Heart right ventricle (tissue), 16 donors: Measurements from ENCODE around the gene DNM3. TPM values are rescaled to one million over a fixed set of nuclear protein-coding genes. Genes with fewer than 3 reads are reported as not detected.

Source experiments
- ATAC-seq, 8 donors: fragments of 200-7000 bp; cut with Tn5 transposase; one replicate each; pipeline ENCODE4 v1.9.1; 2020; ENCODE audit warnings: mild to moderate bottlenecking in 8 of 8, moderate library complexity in 8 of 8, moderate number of reproducible peaks in 1 of 8
- DNase-seq, 2 donors: peaks; one replicate each; pipeline ENCODE4 v3.0.0-alpha.2; 2020
- H3K27ac ChIP-seq, 10 donors: fragments of 200-600 bp; sonication (generic) in 2 of 10; one replicate each; pipeline versions ENCODE4 v1.5.0 to v1.8.0; 2020 to 2022; ENCODE audit warnings: mild to moderate bottlenecking in 3 of 10
- H3K27me3 ChIP-seq, 7 donors: fragments of 200-600 bp; one replicate each; pipeline ENCODE4 v1.8.0; 2021 to 2022; ENCODE audit warnings: mild to moderate bottlenecking in 2 of 7
- H3K36me3 ChIP-seq, 9 donors: fragments of 200-600 bp; sonication (generic) in 1 of 9; one replicate each; pipeline versions ENCODE4 v1.5.0 to v1.8.0; 2020 to 2022; ENCODE audit warnings: mild to moderate bottlenecking in 2 of 9
- H3K4me1 ChIP-seq, 9 donors: fragments of 200-600 bp; sonication (generic) in 1 of 9; one replicate each; pipeline versions ENCODE4 v1.5.0 to v1.8.0; 2020 to 2022; ENCODE audit warnings: mild to moderate bottlenecking in 4 of 9
- H3K4me3 ChIP-seq, 10 donors: fragments of 200-600 bp; sonication (generic) in 2 of 10; one replicate each; pipeline versions ENCODE4 v1.5.0 to v1.8.0; 2020 to 2022; ENCODE audit warnings: mild to moderate bottlenecking in 7 of 10, moderate library complexity in 2 of 10
- H3K9me3 ChIP-seq, 11 donors: fragments of 200-600 bp in 10 of 11; sonication (generic) in 2 of 11; one replicate each; pipeline versions ENCODE4 v1.5.0 to v1.8.0; 2013 to 2022; ENCODE audit warnings: mild to moderate bottlenecking in 2 of 11, control low read depth in 1 of 11, moderate library complexity in 1 of 11
- WGBS, 2 donors: extraction: QIAGEN DNeasy Blood & Tissue Kit; methylation state at CpG; one replicate each; pipeline ENCODE4 v1.1.7; 2013; ENCODE audit warnings: inconsistent platforms in 1 of 2; 5-methylcytosine and 5-hydroxymethylcytosine counted together
- intact Hi-C, 10 donors: fragments of 100-400 bp; cut with DNase I; formaldehyde crosslinking; loops; one replicate each; pipeline versions ENCODE4 v1.11.1 to v1.14.2; 2022
- polyA plus RNA-seq, 2 donors: library from polyadenylated mRNA; stranded (reverse); fragments of 200-250 nt; gene quantifications; one replicate each; pipeline ENCODE4 v1.2.3, GENCODE V29; 2013
- total RNA-seq, 10 donors: library from RNA; stranded (reverse); fragmentation: NEBNext Ultra II Directional in 3 of 10; extraction: Animal tissue kit (Norgen Biotek cat#: 25700) in 3 of 10; gene quantifications; one replicate each; pipeline versions ENCODE4 v1.2.1 to v1.2.4, GENCODE V29; 2021 to 2023
- TF ChIP-seq, protein P1 (sequence below), 9 donors: fragments of 200-600 bp; sonication (generic) in 2 of 9; IDR thresholded peaks; one replicate each; pipeline versions ENCODE4 v1.5.0 to v1.8.0; 2021 to 2022; ENCODE audit warnings: antibody characterized with exemption in 9 of 9, mild to moderate bottlenecking in 5 of 9, moderate library complexity in 1 of 9
- donor health status: Arrhythmogenic right ventricular cardiomyopathy.
- donor health status: ischemic (EF 13 %, LVEDD 7.1; RV severe dilation, severe dysfunction).
- donor health status: healthy with polysubstance abuse.
- donor health status: DM: no; HTN: yes; CAD: no.
- donor health status: DM: no; HTN: no; CAD: no.
- donor health status: ischemic (EF 25% LVEDD 6.9; RV normal size, moderate dysfunction).
- donor health status: ischemic (EF 25% LVEDD 5.7; RV mildly dilated, moderate dysfunction).
- donor health status: healthy.
- donor health status: DM: yes; HTN: yes; CAD: no.
- donor health status: Ischemic cardiomyopathy.
- donor health status: ischemic (EF 35%, LVEDD 5.7; RV mildly dilated, moderate dysfunction).
- donor health status: nonischemic (EF 11% LVEDD 7.7; RV severe dilation, severe dysfunction).
- donor health status: DM: yes; HTN: yes; CAD: no.
- donor health status: PGD.
- donor health status: ischemic (EF 29% LVEDD 5.4; RV normal size, mild dysfunction).
- donor health status: nonischemic (EF 23%, LVEDD 6.1; RV moderate dilation, normal function).

The DNM3 gene
- total and polyA plus RNA-seq, 12 donors: 0.77 to 2.8 (median 2.2) TPM

DNA sequence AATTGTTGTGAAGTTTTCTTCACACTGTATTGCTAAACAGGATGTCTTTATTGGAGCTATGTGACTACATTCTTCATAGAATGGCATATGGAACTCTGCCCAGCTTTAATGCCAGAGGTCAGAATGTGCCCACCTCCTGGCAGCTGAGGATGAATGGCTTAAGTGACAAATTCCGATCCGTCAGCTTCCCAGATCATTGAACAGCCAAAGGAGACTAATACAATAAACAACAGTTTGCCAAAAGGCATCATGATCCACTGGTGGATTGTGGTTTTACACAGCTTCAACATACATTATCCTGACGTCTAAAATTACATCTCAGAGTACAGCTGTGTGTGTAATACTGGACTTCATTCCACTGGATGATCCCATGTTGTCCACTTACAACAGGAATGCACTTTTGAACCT is 510.5 kb downstream of the DNM3 start:
- peaks cover 0 to 26% (median 17%) of the 10 kb centered on the region in 9 donors for H3K4me1 ChIP-seq
- TF ChIP-seq, protein P1, sequence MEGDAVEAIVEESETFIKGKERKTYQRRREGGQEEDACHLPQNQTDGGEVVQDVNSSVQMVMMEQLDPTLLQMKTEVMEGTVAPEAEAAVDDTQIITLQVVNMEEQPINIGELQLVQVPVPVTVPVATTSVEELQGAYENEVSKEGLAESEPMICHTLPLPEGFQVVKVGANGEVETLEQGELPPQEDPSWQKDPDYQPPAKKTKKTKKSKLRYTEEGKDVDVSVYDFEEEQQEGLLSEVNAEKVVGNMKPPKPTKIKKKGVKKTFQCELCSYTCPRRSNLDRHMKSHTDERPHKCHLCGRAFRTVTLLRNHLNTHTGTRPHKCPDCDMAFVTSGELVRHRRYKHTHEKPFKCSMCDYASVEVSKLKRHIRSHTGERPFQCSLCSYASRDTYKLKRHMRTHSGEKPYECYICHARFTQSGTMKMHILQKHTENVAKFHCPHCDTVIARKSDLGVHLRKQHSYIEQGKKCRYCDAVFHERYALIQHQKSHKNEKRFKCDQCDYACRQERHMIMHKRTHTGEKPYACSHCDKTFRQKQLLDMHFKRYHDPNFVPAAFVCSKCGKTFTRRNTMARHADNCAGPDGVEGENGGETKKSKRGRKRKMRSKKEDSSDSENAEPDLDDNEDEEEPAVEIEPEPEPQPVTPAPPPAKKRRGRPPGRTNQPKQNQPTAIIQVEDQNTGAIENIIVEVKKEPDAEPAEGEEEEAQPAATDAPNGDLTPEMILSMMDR (IDR thresholded peaks at IDR 0.05): no peak
- H3K27me3 ChIP-seq: no peaks in the 10 kb centered on the region
- no peak for DNase-seq
- peak overlapping the region in 2 of 10 donors; percentile 12 to 43 for H3K27ac ChIP-seq
- H3K9me3 ChIP-seq: peaks cover 0 to 17% (median 10%) of the 10 kb centered on the region in 11 donors
- 41 to 47% methylated on average over 3 of the region's 3 CpGs for WGBS, 2 donors
- H3K4me3 ChIP-seq: no peak overlapping the region
- intact Hi-C loops: no loop called here
- H3K36me3 ChIP-seq: no peaks in the 10 kb centered on the region
- ATAC-seq: no peak

DNA sequence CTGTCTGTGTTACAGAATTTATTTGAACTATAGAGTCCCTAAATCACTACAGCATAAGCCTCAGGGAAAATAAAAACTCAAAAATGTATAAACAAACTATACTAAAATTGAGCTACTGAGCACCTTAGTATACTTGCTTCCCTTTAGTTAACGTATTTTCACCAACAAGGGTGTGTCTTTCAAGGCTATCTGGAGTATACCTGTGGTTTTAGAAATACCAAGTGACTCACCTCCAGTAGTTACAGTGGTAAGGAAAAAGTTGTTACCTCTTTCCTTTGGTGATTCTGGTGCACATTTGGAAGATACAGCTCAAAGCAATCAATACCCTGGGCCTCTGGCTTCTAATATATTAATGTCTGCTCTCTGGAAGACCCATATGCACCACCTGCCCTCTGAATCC is 511.1 kb downstream of the DNM3 start:
- Histone ChIP-seq H3K27me3 (no peaks in the 10 kb centered on the region), H3K4me3 (no peak overlapping the region), H3K27ac (no peak overlapping the region), H3K36me3 (no peaks in the 10 kb centered on the region), H3K9me3 (peaks cover 0 to 11% (median 6%) of the 10 kb centered on the region in 11 donors), H3K4me1 (peaks cover 0 to 32% (median 23%) of the 10 kb centered on the region in 9 donors)
- WGBS, 2 donors: 97 to 100% methylated on average over 1 of the region's 1 CpG
- DNase-seq (no peak), ATAC-seq (no peak)
- TF ChIP-seq, protein P1 (IDR thresholded peaks at IDR 0.05): no peak
- intact Hi-C loops: no loop called here

DNA sequence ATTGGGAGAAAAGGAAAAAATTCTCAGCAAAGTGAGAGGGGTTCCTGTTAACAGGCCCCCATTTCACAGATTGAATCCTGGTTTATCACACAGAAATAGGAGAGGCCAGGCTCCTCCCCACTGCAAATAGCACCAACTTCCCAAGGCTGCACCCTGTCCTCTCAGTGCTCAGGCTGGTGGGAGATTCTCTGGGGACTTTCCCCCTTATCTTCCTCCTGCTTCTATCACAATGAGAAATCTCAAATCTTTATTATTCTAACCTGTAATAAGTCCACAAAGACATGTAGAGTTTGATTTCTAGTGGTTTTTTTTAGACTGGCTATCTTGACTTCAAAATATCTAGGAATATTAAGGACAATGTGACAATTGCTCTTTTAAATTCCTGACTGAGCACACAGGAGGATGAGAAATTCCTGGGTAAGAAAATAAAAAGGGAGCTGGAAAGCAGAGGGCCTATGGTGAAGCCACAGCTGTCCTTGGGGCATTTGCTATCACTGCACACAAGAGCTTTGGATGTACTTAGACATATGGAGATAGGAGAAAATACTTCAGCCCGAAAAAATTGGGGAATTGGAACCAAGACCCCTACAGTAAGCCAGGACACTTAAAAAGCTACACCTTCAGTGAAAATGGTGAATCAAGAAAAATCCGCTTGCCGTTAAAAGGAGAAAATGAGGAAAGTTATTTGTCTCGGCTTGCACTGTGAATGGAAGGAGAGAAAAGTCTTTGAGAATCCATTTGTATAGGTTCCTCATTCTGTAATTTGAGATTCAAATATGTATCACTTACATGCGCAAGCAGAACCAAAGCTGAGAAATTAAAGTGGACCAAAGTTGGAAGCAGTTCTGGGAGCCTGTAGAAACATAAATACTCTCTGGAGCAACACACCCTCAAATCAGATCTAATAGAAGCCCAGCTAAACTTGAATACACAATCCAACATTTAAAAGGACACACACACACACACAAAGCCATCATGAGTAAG is 513.3 kb downstream of the DNM3 start:
- H3K4me1 ChIP-seq: peaks cover 5 to 53% (median 43%) of the 10 kb centered on the region in 9 donors
- WGBS, 2 donors: 87 to 89% methylated on average over 5 of the region's 5 CpGs
- DNase-seq (no peak), ATAC-seq (no peak)
- TF ChIP-seq, protein P1 (IDR thresholded peaks at IDR 0.05): no peak
- H3K36me3 ChIP-seq: no peaks in the 10 kb centered on the region
- no peaks in the 10 kb centered on the region for H3K9me3 ChIP-seq
- H3K4me3 ChIP-seq: no peak overlapping the region
- no peaks in the 10 kb centered on the region for H3K27me3 ChIP-seq
- intact Hi-C loops: loop anchor here in 2 of 10 donors (5.0 kb wide), 1 partner anchor 43 kb away; no protein-coding TSS in a partner anchor
- no peak overlapping the region for H3K27ac ChIP-seq

DNA sequence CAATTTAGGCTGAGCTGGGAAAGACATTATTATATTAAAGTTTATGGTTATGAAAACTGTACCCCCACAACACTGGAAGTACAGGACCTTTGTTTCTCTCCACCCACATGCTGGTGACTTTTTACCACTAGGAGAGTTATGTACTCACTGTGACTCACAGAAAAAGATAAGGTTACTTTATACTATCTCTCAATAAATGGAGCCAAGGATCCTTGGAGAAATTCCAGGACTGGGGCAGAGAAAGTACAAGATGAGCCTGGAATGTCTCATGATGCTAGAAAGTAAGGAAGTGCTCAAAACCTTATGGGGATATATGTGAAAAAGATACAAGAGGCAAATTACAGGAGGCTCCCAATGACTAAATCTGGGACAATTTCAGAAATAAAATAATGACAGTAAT is 515.3 kb downstream of the DNM3 start:
- TF ChIP-seq, protein P1 (IDR thresholded peaks at IDR 0.05): no peak
- DNase-seq: no peak
- Histone ChIP-seq H3K36me3 (no peaks in the 10 kb centered on the region), H3K27me3 (no peaks in the 10 kb centered on the region), H3K4me1 (peaks cover 8 to 64% (median 55%) of the 10 kb centered on the region in 9 donors), H3K9me3 (no peaks in the 10 kb centered on the region), H3K27ac (peak overlapping the region in 4 of 10 donors; percentile 0 to 69 (median 28)), H3K4me3 (no peak overlapping the region)
- peak in 1 of 8 donors; percentile 42 for ATAC-seq
- intact Hi-C loops: loop anchor here in 2 of 10 donors (5.0 kb wide), 1 partner anchor 41 kb away; no protein-coding TSS in a partner anchor
